Activated CD4-positive, CD25-positive, alpha-beta regulatory T cell treated with anti-CD3 and anti-CD28 coated beads, Interleukin-2, amount 50 U/mL, for 72 hours (primary cell): ENCODE measurements around the gene CYS1.

Source experiments
- DNase-seq: peaks from one replicate; pipeline ENCODE4 v3.0.0; 2021

CYS1 gene

DNA sequence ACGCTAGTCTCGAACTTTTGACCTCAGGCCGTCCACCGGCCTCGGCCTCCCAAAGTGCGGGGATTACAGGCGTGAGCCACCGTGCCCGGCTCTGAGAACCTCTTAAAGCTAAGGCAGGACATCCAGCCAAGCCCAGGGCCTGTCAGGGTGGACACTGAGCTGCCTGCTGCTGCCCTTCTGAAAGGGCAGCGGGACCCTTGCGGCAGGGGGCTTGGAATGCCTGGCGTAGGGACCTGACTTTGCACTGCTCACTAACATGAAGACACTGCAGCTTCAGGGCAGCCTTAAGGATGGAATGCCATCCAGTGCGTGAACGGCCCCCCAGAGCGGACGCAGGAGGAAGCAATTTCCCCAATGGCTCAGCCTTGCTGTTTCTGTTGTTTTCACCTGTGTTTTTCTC is 9.0 kb downstream of the CYS1 start:
- no peak for DNase-seq

DNA sequence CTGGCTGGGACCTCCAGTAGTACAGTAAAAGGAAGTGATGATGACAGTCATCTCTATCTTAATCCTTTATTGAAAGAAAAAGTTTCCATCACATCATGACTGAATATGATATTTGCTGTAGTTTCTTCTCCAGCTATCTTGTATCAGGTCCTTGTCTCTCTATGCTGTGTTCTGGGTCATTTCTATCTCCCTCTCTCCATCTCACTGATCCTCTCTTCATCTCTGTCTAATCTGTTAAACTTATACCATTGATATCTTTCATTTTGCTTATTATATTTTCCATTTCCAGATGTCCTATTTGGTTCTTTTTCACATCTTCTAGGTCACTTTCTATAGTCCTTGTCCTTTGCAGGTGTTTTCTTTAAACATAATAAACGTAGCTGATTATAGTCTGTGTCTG is 12.3 kb downstream of the CYS1 start:
- DNase-seq: no peak

DNA sequence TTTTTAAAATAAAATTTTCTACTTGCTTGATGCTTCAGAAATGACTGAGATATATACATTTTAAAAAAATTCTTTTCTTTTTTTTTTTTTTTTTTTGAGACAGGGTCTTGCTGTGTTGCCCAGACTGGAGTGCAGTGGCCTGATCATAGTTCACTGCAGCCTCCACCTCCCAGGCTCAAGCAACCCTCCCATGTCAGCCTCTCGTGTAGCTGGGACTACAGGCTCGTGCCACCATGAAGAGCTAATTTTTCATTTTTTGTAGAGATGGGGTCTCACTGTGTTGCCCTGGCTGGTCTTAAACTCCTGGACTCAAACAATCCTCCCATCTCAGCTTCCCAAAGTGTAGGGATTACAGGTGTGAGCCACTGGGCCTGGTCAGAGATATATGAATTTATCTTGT is 12.9 kb downstream of the CYS1 start:
- no peak for DNase-seq

DNA sequence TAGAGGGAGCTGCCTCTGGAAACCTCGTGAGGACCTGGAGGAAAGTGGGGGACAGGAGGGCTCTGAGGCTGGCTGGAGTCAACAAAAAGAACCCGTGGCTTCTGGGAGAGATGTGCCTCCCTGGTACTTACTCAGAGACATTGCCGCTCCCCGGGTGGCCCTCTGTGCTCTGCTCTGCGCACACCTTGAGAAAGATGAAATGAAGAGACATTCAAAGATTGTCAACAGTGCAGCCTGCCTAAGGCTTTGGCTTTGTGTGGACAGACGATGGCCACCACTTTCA is 14.5 kb downstream of the CYS1 start:
- no peak for DNase-seq

DNA sequence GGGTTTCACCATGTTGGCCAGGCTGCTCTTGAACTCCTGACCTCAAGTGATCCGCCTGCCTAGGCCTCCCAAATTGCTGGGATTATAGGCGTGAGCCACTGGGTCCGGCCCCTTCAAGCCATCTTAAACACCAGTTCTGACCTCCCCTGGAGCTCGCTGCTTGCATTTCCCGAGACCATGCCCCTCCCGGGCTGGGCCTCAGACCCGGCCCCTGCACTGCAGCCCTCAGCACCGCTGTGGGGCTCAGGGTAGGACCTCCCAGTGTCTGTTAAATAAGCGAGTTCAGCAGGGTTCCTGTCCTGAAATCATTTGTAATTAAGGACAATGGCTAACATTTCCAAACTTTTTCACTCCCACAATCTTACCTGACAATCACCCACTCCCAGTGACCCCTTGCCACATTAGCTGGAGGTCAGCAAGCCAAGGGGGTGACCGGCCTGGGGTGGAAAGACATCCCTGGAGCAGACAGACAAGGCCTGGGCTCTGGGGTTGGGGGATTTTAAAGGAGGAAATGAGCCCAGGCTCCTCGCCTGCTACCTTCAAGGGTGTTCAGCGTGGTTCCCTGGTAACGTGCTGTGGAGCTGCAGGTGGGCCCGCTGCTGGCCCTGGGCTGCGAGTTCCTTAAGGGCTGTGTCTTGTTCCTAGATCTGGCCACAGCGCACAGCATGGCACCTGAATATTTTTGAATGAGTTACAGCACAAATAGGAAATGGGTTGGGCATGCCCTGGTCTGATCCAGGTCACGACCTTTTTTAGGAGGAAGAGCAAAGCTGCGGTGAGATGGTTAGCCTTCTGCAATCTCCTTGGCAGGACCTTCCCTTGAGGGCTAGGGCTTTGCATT is 15.1 kb downstream of the CYS1 start:
- DNase-seq: no peak

DNA sequence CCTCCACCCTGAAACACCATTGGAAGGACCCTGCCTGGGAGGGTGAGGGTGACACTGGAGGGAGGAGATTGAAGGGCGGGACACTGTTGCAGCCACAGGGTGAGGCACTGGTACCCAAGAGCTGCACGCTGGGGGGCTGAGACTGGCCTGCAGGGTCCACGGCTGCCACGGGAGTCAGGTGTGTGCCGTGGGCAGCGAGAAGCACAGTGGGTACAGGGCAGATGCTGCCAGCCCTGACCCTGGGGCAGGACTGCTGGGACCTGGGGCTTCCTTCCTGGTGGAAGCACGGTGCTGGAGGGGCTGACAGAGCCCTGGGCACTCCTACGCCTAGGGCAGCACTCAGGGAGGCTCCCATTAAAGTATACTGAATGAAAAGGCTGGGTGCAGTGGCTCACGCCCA is 16.6 kb downstream of the CYS1 start:
- no peak for DNase-seq

DNA sequence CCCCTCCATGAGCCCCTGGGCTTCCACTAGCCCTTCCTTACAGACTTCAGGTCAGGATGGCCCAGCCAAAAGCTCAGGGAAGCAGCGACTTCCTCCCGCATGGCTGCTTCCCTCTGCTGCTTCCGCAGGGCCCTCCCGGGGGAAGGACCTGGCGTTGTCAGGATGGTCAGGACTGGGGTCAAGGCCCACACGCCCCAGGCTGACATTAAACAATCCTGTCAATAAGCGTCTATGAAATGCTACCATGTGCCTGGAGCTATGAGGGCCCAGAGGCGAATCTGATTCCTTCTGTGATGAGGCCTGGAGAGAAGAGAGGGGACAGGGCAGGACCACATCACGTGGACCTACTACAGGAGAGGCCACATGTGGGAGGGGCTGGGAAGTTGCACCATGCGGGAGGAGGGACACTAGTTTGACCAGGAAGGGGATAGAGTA is 17.3 kb downstream of the CYS1 start:
- no peak for DNase-seq

DNA sequence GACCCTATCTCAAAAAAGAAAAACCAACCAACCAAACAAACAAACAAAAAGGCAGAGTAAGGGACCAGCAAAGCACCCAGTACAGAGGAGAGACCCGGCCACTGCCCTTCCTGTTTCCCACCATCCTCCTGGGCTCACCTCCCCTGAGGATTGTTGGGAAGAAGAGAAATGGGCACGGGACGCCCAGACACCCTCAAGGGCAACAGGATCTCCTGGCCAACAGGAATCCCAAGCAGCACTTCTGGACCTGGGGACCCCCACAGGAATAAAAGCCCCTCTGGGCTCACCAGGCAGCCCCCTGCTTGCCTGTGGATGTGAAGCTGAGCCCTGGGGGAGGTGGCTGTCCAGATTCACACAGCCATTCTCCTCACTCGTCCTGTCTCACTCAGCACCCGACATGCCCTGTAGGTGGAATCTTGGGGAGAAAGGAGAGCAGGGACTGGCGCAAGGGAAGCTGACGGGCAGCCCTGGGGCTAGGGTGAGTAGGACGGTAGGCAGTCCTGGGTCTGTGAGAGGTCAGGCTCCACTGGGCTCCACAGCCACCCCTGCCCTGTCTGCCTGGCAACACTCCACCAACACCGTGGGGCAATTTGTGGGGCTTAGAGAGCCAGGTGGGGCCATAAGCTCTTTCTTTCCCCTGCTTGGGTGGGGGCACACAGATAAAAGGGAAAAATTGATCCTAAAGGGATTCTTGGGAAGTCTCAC is 18.8 kb downstream of the CYS1 start:
- DNase-seq: no peak

DNA sequence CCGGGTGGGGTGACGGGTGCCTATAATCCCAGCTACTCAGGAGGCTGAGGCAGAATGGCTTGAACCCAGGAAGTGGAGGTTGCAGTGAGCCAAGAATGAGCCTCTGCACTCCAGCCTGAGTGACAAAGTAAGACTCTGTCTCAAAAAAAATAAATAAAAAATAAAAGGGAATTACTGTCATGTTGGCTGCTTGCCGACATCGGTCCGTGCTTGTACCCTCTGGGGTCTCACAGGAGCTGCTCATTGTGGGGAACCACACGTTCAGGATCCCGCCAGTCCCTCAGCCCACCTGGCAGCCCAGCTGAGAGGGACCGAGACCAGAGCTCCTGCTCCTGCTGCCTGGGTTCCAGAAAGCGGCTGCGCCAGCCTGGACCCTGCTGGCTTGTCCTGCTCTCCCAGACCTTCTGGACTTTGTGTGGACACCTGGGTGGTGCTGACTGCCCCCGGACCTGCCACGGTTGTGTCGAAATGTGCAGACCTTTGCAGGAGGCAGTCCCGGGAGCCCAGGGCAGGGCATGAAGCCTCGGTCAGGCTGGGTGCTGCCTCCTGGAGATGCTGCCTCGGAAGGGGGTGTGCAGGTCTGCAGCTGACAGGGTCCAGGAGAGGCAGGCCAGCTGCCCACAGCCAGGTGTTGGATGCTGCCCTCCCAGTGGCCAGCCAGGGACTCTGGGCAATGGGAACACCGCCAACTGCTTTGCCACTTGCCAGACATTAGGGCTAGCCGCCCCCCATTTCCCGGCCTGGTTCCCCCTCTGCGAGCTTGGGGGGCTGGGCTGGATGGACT is 20.5 kb downstream of the CYS1 start:
- no peak for DNase-seq

DNA sequence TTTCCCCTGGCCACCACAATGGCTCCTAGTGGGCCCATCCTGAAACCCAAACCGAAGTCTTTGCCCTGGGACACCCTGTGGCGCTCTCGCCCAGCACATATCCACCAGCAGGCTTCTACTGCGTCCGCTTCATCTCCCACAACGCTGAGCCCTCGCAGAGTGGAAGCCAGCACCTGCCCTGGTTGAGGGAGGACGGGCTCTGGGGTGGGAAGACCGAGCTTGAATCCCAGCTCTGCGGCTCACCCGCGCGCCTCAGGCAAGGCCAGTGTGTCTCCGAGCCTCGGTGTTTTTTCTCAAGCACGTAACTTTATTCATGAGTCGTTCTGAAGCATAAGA is 21.2 kb downstream of the CYS1 start:
- DNase-seq: no peak

DNA sequence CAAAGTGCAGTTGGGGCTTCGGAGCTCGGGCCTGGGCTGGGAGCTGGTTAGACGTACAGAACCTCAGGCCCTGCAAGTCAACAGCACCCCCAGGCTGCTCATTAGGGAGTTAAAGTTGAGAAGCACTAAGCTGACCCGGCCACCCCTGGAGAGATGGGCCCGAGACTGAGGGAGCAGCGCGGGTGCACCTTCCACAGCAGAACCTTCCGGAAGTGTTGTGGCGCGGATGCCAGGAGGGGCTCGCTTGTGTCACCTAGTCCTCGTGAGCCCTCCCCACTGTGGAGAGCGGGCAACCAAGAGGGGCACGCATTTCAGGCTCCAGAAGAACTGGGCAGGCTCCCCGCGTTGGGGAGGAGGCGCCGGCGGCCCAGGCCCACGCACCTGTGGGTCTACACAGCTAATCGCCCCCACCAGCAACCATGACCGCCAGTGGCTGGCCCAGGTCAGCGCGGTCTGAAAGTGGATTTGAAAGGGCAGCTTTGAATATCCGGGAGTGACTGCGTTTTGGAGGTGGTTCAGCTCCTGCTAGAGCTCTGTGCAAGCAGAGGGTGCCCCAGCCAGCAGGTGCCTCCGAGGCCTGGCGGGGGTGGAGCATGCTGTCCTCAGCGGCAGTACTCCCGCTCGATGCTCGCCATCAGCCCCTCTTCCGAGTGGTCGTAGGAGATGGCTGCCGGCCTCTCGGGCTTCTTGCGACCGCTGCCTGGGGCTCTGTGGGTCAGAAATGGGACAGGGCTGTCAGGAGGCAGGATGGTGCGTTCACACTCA is 21.8 kb downstream of the CYS1 start:
- DNase-seq: no peak

DNA sequence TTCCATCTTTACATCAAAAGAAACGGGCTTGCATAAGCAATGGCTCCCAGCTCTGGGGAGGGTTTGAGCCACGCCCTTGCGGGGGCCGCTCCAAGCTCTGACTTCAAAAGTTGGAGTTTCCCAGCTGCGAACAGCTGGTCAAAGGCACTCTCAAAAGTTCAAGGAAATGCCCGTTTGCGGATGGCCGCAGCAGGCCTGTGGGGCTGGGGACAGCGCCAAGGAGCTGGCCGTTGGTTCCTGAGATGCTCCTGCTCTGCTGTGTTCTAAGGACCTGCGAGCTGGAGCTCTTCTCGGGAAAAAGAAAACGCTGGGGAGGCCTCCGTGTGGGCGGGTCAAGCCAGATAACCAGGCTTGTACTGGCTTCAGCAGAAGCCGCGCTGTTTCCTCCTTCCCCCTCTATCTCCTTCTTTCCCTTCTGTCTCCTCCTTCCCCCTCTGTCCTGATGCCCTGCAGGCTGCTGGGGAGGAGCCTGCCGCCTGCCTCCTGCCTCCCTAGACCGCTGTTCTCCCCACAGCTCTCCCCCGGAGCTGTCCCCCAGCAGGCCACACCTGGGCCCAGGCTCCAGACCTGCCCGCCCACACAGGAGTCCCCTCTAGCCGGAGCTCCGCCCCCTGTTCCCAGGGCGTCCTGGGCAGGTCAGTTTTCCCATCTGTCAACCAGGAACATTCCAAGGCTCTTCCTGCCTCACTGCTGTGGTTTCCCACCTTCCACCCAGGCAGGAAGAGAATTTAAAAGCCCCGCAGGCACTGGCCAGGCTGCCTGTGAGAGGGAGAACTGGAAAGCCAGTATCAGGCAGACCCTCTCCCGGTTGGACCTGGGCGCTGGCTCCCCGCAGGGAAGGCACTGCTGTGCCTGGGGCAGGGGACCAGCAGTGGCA is 22.7 kb downstream of the CYS1 start:
- no peak for DNase-seq

DNA sequence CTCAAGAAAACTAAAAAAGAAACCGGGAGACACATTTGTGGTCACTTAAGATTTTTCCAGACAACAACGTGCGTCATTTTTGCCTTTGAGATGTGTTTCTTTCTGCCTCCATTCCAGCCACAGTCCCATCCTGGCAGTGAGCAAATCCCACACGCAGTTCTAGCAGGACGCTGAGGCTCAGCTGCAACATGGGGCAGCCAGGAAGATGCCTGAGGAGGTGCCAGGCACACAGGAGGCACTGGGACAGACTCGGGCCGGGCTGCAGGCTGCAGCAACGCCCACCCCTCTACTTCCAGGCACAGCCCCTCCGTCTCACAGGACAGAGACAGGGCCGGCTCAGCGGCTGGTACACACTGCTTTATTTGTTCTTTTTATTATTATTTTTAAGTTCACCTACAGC is 23.8 kb downstream of the CYS1 start:
- no peak for DNase-seq

DNA sequence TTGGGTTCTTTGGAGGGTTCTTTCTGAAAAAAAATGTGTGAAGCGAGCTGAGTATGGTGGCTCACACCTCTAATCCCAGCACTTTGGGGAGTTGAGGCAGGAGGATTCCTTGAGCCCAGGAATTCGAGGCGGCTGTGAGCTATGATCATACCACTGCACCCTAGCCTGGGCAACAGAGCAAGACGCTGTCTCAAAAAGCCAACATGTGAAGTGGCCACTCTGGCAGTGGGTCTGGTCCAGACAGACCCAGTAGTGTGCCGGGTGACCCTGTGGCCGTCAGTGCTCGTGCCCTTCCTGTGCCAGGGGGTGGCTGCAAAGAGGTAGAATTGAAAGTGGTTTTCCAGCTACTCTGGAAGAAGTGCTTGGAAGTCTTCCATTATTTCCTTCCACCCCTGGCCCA is 25.2 kb downstream of the CYS1 start:
- no peak for DNase-seq

DNA sequence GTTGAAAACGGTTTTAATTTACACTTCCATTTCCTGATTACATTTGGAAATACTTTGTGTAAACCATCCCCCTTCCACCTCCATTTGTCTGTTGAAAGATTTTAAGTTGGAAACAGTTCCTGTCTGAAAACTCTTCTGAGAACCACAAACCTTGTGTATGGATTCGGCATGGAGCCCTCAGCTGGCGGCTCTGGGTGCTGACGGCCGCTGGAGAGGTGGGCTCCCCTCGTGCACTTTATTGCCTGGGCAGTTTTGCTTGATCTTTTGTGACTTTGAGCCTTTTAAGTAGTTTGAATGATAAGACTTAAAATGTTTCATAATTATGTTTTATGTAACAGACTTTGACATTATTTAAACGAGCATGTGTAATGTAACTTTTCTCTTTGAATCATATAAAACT is 25.8 kb downstream of the CYS1 start:
- DNase-seq: no peak

DNA sequence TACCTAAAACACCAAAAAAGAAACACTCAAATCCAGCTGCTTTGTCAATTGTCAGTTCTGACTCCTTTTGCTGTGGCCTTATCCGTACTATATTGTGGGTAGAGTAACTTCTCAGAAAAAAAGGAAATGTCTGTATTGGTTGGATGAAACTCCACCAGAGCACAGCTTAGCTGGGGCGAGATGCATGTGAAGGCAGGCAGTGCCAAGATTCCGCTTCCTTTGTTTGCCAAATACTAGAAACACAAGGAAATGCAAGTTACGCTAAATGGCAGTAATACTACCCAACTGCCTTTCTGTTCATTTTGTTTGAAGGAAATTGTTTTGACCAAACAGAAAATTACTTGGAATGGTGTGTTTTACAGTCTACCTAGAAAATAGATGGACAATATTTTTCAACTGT is 26.9 kb downstream of the CYS1 start:
- DNase-seq: no peak

DNA sequence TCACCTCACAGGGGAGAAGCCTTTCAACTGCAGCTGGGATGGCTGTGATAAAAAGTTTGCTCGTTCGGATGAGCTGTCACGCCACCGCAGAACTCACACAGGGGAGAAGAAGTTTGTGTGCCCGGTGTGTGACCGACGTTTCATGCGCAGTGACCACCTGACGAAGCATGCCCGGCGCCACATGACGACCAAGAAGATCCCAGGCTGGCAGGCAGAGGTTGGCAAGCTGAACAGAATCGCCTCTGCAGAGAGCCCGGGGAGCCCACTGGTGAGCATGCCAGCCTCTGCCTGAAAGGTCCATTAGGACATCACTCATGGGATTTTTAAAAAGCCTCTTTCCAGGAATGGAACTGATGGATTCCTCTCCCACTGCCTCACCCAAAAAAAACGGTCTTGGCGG is 28.0 kb downstream of the CYS1 start:
- no peak for DNase-seq

DNA sequence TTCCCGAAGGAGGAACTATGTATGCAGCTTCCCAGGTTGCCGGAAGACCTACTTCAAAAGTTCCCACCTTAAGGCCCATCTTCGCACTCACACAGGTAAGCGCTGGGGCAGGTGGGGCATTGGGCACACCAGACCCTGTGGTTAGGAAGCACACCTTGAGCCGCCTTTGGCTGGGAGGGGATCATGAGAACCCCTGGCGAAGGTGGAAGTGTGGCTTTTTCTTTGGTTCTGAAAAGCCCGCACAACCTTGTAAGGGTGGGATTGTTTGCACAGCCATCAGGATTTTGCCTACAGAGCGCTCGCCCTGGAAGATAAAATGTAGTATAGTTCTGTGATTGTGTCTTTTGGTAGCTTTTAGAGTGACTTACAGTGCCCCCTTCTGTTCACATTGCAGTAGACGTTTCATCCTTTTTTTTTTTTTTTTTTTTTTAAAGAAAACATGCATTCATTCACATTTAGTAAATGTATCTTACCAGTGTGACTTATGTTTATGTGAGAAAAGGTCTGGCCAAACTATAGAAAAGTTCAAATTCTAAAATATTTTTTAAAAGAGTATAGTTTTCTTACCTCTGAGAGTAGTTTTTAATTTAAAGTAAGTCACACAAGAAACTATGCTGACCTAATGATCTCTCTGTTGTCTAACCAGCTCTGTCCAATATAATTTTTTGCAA is 31.6 kb downstream of the CYS1 start:
- DNase-seq: no peak

DNA sequence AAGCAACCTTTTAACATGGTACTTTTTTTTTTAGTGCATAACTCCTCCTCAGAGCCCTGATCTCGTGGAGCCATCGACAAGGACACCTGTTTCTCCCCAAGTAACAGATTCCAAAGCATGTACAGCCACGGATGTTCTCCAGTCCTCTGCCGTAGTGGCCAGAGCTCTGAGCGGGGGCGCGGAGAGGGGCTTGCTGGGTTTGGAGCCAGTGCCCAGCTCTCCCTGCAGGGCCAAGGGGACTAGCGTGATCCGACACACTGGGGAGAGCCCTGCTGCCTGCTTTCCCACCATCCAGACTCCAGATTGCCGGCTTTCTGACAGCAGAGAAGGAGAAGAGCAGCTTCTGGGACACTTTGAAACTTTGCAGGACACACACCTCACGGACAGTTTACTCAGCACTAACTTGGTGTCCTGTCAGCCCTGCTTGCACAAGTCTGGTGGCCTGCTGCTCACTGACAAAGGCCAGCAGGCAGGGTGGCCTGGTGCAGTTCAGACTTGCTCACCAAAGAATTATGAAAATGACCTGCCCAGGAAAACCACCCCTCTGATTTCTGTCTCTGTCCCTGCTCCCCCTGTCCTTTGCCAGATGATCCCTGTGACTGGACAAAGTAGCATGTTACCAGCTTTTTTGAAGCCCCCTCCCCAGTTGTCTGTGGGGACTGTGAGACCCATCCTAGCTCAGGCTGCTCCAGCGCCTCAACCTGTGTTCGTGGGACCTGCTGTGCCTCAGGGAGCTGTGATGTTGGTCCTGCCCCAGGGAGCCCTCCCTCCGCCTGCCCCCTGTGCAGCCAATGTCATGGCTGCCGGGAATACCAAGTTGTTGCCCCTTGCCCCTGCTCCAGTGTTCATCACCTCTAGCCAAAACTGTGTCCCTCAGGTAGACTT is 32.4 kb downstream of the CYS1 start:
- no peak for DNase-seq

DNA sequence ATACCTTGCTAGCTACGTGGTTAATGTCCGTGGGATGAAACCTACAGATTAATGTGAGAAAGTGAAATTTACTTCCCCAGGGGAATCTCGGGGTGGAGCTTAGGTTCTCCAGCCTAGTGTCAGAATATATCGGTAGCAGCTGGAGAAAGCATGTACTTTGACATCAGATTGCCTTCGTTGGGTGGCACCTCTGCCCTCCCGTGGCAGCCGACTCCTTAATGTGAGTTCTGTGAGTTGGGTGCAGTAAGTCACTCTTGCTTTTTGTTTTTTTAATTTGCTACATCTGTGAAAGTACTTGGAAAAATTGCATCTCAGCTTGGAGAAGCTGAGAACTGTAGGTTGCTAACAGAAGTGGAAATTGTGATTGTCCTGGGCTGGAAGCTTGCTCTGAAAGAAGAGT is 33.3 kb downstream of the CYS1 start:
- no peak for DNase-seq
